Central memory CD4-positive, alpha-beta T cell (primary cell): ENCODE measurements around the gene TASP1.
"Not testable (repeated sequence)": the region's sequence is repeated elsewhere in the genome, so short reads cannot be mapped to it uniquely, and the experiment has no call there.

ENCODE experiments used
- DNase-seq: peaks from one replicate; pipeline ENCODE4 v3.0.0; 2022

TASP1 gene

GRCh38 chr20:13492001-13492481 lies 146.7 kb downstream of the TASP1 start:
- DNase-seq: no peak

GRCh38 chr20:13487202-13487601 lies 151.5 kb downstream of the TASP1 start:
- DNase-seq: no peak

GRCh38 chr20:13486694-13487093 lies 152.0 kb downstream of the TASP1 start:
- no peak for DNase-seq

- DNase-seq: no peak
Measured at GRCh38 chr20:13485576-13485975, 153.2 kb downstream of the TASP1 start.

- not testable (repeated sequence) for DNase-seq
Measured at GRCh38 chr20:13485019-13485418, 153.7 kb downstream of the TASP1 start.

- not testable (repeated sequence) for DNase-seq
Measured at GRCh38 chr20:13483472-13483871, 155.3 kb downstream of the TASP1 start.

GRCh38 chr20:13478366-13478765 lies 160.4 kb downstream of the TASP1 start:
- no peak for DNase-seq

- DNase-seq: no peak
Measured at GRCh38 chr20:13474467-13474866, 164.3 kb downstream of the TASP1 start.

- DNase-seq: no peak
Measured at GRCh38 chr20:13469262-13469661, 169.5 kb downstream of the TASP1 start.

GRCh38 chr20:13468166-13468565 lies 170.6 kb downstream of the TASP1 start:
- DNase-seq: no peak

- DNase-seq: no peak
Measured at GRCh38 chr20:13464702-13465101, 174.0 kb downstream of the TASP1 start.

GRCh38 chr20:13461849-13462458 lies 176.8 kb downstream of the TASP1 start:
- no peak for DNase-seq

- no peak for DNase-seq
Measured at GRCh38 chr20:13458860-13459451, 179.8 kb downstream of the TASP1 start.

GRCh38 chr20:13457487-13457886 lies 181.2 kb downstream of the TASP1 start:
- DNase-seq: no peak

- DNase-seq: no peak
Measured at GRCh38 chr20:13455713-13456112, 183.0 kb downstream of the TASP1 start.

GRCh38 chr20:13453367-13453766 lies 185.4 kb downstream of the TASP1 start:
- DNase-seq: no peak

GRCh38 chr20:13452470-13453124 lies 186.1 kb downstream of the TASP1 start:
- no peak for DNase-seq

GRCh38 chr20:13449868-13450434 lies 188.8 kb downstream of the TASP1 start:
- DNase-seq: no peak

- no peak for DNase-seq
Measured at GRCh38 chr20:13447385-13448180, 191.1 kb downstream of the TASP1 start.

- no peak for DNase-seq
Measured at GRCh38 chr20:13443690-13444089, 195.0 kb downstream of the TASP1 start.

GRCh38 chr20:13442986-13443385 lies 195.7 kb downstream of the TASP1 start:
- no peak for DNase-seq

GRCh38 chr20:13441388-13441787 lies 197.3 kb downstream of the TASP1 start:
- no peak for DNase-seq

- DNase-seq: no peak
Measured at GRCh38 chr20:13436530-13436929, 202.2 kb downstream of the TASP1 start.
